ENCODE measurements around the gene ELOVL7.

ELOVL7 gene

DNA sequence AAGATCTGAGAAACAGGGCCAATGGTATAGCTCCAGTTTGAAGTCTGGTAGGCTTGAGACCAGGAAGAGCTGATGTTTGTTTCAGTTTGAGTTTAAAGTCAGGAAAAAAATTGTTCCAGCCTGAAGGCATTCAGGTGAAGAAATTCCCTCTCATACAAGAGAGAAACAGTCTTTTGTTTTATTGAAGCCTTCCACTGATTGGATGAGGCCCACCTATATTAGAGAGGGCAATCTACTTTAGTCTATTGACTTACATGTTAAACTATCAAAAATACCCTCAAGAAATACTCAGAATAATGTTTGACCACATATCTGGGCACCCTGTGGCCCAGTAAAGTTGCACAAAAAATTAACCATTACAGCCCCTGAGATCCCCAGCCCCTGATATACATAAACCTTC is 138.9 kb downstream of the ELOVL7 start:
- no peak for DNase-seq

DNA sequence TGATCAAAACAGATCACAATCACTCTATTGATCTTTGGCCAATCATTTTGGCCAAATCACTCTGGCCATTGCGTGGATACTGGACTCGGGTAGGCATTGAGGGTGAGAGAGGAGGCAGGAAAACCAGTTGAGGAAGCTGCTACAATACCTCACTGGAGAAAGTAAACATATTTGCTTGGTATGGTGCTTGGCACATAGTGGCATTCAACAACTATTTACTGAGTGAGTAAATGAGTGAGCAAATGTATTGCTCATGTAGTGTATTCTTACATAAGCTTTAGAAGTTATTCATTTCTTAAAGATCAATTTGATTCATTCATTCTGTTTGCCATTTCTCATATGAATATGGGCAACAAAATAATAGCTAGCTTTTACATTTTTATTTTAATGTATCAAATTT is 140.1 kb downstream of the ELOVL7 start:
- no peak for DNase-seq
